Endothelial cell of umbilical vein (primary cell): Measurements from ENCODE around the gene C1QL4.

Source experiments
- MAX ChIP-seq: IDR thresholded peaks from 2 replicates; pipeline ENCODE4 v1.6.1; 2011; ENCODE audit not compliant: insufficient read depth, insufficient read length
- MYC ChIP-seq: IDR thresholded peaks from one replicate; pipeline ENCODE4 v1.6.1; 2011; ENCODE audit warnings: mild to moderate bottlenecking, low read depth, low read length
- POLR2A ChIP-seq: IDR thresholded peaks from 2 replicates; pipeline ENCODE4 v1.6.1; 2012; ENCODE audit warnings: low read depth, mild to moderate bottlenecking, control low read depth, low read length
- POLR2AphosphoS5 ChIP-seq: IDR thresholded peaks from 2 replicates; pipeline ENCODE4 v1.6.1; 2012; ENCODE audit warnings: low read depth, mild to moderate bottlenecking, control low read depth, low read length, moderate library complexity; ENCODE audit not compliant: insufficient read depth
- TF ChIP-seq, protein P1 (sequence below), 2 donors: IDR thresholded peaks; 1 replicate in 1 of 2; 2 replicates in 1 of 2; pipeline ENCODE4 v1.5.1; 2011; ENCODE audit warnings: low read length in 2 of 2, mild to moderate bottlenecking in 2 of 2, moderate library complexity in 2 of 2, control low read depth in 1 of 2, inconsistent platforms in 1 of 2, low read depth in 1 of 2; ENCODE audit not compliant: insufficient read depth in 1 of 2; ENCODE audit errors: extremely low read depth in 1 of 2

DNA sequence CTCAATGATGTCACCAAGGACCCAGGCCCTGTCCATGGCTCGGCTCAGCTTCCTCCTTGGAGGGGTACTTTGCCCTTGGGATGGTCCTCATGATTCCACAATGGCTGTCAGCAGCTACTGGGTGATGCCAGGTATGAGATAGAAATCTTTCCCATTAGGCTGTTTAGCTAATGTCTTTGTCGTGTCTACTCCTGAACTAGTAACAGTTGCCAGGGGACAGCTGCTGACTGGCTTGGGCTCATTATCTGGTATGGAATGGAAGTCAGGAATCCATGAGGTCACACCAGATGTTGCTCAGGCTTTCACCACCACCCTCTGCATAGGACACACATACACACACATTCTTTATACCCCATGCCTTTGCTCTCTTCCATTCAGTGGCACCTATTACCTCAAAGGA lies 32.8 kb downstream of the C1QL4 start:
- TF ChIP-seq MYC (no peak), POLR2A (no peak), POLR2AphosphoS5 (no peak), MAX (no peak)
- TF ChIP-seq, protein P1, sequence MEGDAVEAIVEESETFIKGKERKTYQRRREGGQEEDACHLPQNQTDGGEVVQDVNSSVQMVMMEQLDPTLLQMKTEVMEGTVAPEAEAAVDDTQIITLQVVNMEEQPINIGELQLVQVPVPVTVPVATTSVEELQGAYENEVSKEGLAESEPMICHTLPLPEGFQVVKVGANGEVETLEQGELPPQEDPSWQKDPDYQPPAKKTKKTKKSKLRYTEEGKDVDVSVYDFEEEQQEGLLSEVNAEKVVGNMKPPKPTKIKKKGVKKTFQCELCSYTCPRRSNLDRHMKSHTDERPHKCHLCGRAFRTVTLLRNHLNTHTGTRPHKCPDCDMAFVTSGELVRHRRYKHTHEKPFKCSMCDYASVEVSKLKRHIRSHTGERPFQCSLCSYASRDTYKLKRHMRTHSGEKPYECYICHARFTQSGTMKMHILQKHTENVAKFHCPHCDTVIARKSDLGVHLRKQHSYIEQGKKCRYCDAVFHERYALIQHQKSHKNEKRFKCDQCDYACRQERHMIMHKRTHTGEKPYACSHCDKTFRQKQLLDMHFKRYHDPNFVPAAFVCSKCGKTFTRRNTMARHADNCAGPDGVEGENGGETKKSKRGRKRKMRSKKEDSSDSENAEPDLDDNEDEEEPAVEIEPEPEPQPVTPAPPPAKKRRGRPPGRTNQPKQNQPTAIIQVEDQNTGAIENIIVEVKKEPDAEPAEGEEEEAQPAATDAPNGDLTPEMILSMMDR (IDR thresholded peaks at IDR 0.05; ENCODE audit: extremely low read depth in 1 of 2, insufficient read depth in 1 of 2, low read depth in 1 of 2, low read length in 2 of 2), result no peak
